Immature natural killer cell (primary cell): ENCODE measurements around the gene FES. TPM values are rescaled to one million over a fixed set of nuclear protein-coding genes. Genes with fewer than 3 reads are reported as not detected.
"Not testable (repeated sequence)": the region's sequence is repeated elsewhere in the genome, so short reads cannot be mapped to it uniquely, and the experiment has no call there.

Experiments
- DNase-seq, 3 donors: peaks; one replicate each; pipeline ENCODE4 v3.0.0; 2022; ENCODE audit warnings: mixed read lengths in 1 of 3
- H3K27ac Mint-ChIP-seq, 6 donors: one replicate each; pipeline ENCODE4 v1.8.0; 2020; ENCODE audit warnings: mixed read lengths in 6 of 6, mild to moderate bottlenecking in 5 of 6, inconsistent platforms in 4 of 6, moderate library complexity in 3 of 6
- H3K27me3 Mint-ChIP-seq, 3 donors: one replicate each; pipeline ENCODE4 v1.8.0; 2020 to 2021; ENCODE audit warnings: low read depth in 3 of 3, mild to moderate bottlenecking in 3 of 3, mixed read lengths in 3 of 3, moderate library complexity in 3 of 3, inconsistent platforms in 1 of 3
- H3K36me3 Mint-ChIP-seq, 3 donors: one replicate each; pipeline ENCODE4 v1.8.0; 2020; ENCODE audit warnings: mixed read lengths in 3 of 3, inconsistent platforms in 2 of 3, mild to moderate bottlenecking in 2 of 3
- H3K4me1 Mint-ChIP-seq, 2 donors: one replicate each; pipeline ENCODE4 v1.8.0; 2020; ENCODE audit warnings: inconsistent platforms in 2 of 2, mild to moderate bottlenecking in 2 of 2, mixed read lengths in 2 of 2, moderate library complexity in 1 of 2
- H3K4me3 Mint-ChIP-seq, 5 donors: one replicate each; pipeline ENCODE4 v1.8.0; 2020; ENCODE audit warnings: mild to moderate bottlenecking in 5 of 5, mixed read lengths in 5 of 5, inconsistent platforms in 3 of 5, moderate library complexity in 3 of 5
- H3K9me3 Mint-ChIP-seq, 6 donors: one replicate each; pipeline ENCODE4 v1.8.0; 2020; ENCODE audit warnings: mild to moderate bottlenecking in 6 of 6, mixed read lengths in 6 of 6, inconsistent platforms in 4 of 6, moderate library complexity in 3 of 6
- polyA plus RNA-seq, 3 donors: library from polyadenylated mRNA; unstranded; fragments of 300-500 nt; fragmentation: Illumina TruSeq; gene quantifications; one replicate each; pipeline ENCODE4 v1.2.3, GENCODE V29; 2021

FES gene
- polyA plus RNA-seq, 3 donors from 2014 or later: 28.6 to 73.2 (median 53.5) TPM

GRCh38 chr15:90907051-90907660 lies 22.9 kb downstream of the FES start:
- H3K4me3 Mint-ChIP-seq: no peak overlapping the region
- peaks cover 10 to 15% of the 10 kb centered on the region in 2 donors for H3K4me1 Mint-ChIP-seq
- H3K36me3 Mint-ChIP-seq: peaks cover 10 to 35% (median 12%) of the 10 kb centered on the region in 3 donors
- no peak for DNase-seq
- H3K9me3 Mint-ChIP-seq: no peaks in the 10 kb centered on the region
- no peak overlapping the region for H3K27ac Mint-ChIP-seq
- H3K27me3 Mint-ChIP-seq: peaks cover 0 to 1% (median 0%) of the 10 kb centered on the region in 3 donors

- Mint-ChIP-seq H3K36me3 (peaks cover 12 to 39% (median 14%) of the 10 kb centered on the region in 3 donors), H3K4me1 (peaks cover 8 to 15% of the 10 kb centered on the region in 2 donors), H3K27ac (no peak overlapping the region), H3K4me3 (no peak overlapping the region), H3K9me3 (no peaks in the 10 kb centered on the region), H3K27me3 (peaks cover 0 to 1% (median 0%) of the 10 kb centered on the region in 3 donors)
- DNase-seq: no peak
Observed at GRCh38 chr15:90907838-90908507, 23.7 kb downstream of the FES start.

GRCh38 chr15:90909449-90909848 lies 25.1 kb downstream of the FES start:
- peaks cover 17 to 49% (median 19%) of the 10 kb centered on the region in 3 donors for H3K36me3 Mint-ChIP-seq
- H3K4me1 Mint-ChIP-seq, H3K27me3 Mint-ChIP-seq, H3K27ac Mint-ChIP-seq, DNase-seq, H3K4me3 Mint-ChIP-seq, H3K9me3 Mint-ChIP-seq: not testable (repeated sequence)

GRCh38 chr15:90909976-90910375 lies 25.7 kb downstream of the FES start:
- no peak overlapping the region for H3K27ac Mint-ChIP-seq
- H3K4me1 Mint-ChIP-seq: peaks cover 0 to 4% of the 10 kb centered on the region in 2 donors
- no peaks in the 10 kb centered on the region for H3K9me3 Mint-ChIP-seq
- no peak for DNase-seq
- H3K4me3 Mint-ChIP-seq: no peak overlapping the region
- H3K27me3 Mint-ChIP-seq: peaks cover 0 to 1% (median 0%) of the 10 kb centered on the region in 3 donors
- H3K36me3 Mint-ChIP-seq: peaks cover 19 to 50% (median 19%) of the 10 kb centered on the region in 3 donors

- DNase-seq: no peak
- no peak overlapping the region for H3K27ac Mint-ChIP-seq
- peaks cover 0 to 1% (median 0%) of the 10 kb centered on the region in 3 donors for H3K27me3 Mint-ChIP-seq
- no peaks in the 10 kb centered on the region for H3K9me3 Mint-ChIP-seq
- H3K4me1 Mint-ChIP-seq: peaks cover 0 to 2% of the 10 kb centered on the region in 2 donors
- no peak overlapping the region for H3K4me3 Mint-ChIP-seq
- peaks cover 14 to 53% (median 17%) of the 10 kb centered on the region in 3 donors for H3K36me3 Mint-ChIP-seq
Observed at GRCh38 chr15:90910441-90911301, 26.4 kb downstream of the FES start.

- Mint-ChIP-seq H3K27me3 (peaks cover 0 to 1% (median 0%) of the 10 kb centered on the region in 3 donors), H3K4me1 (no peaks in the 10 kb centered on the region), H3K36me3 (peaks cover 11 to 50% (median 14%) of the 10 kb centered on the region in 3 donors), H3K9me3 (no peaks in the 10 kb centered on the region), H3K27ac (no peak overlapping the region), H3K4me3 (no peak overlapping the region)
- no peak for DNase-seq
Observed at GRCh38 chr15:90911302-90911623, 27.0 kb downstream of the FES start.

- H3K27me3 Mint-ChIP-seq: peaks cover 0 to 1% (median 0%) of the 10 kb centered on the region in 3 donors
- H3K27ac Mint-ChIP-seq: no peak overlapping the region
- H3K9me3 Mint-ChIP-seq: no peaks in the 10 kb centered on the region
- H3K36me3 Mint-ChIP-seq: peaks cover 12 to 56% (median 21%) of the 10 kb centered on the region in 3 donors
- H3K4me1 Mint-ChIP-seq: no peaks in the 10 kb centered on the region
- no peak for DNase-seq
- H3K4me3 Mint-ChIP-seq: no peak overlapping the region
Observed at GRCh38 chr15:90911906-90912769, 27.8 kb downstream of the FES start.

- H3K4me1 Mint-ChIP-seq: no peaks in the 10 kb centered on the region
- H3K27ac Mint-ChIP-seq: no peak overlapping the region
- DNase-seq: no peak
- H3K36me3 Mint-ChIP-seq: peaks cover 16 to 54% (median 24%) of the 10 kb centered on the region in 3 donors
- peaks cover 0 to 1% (median 0%) of the 10 kb centered on the region in 3 donors for H3K27me3 Mint-ChIP-seq
- no peak overlapping the region for H3K4me3 Mint-ChIP-seq
- H3K9me3 Mint-ChIP-seq: no peaks in the 10 kb centered on the region
Observed at GRCh38 chr15:90912770-90913075, 28.4 kb downstream of the FES start.

GRCh38 chr15:90913398-90913944 lies 29.2 kb downstream of the FES start:
- Mint-ChIP-seq H3K36me3 (peaks cover 24 to 52% (median 27%) of the 10 kb centered on the region in 3 donors), H3K4me3 (no peak overlapping the region), H3K9me3 (no peaks in the 10 kb centered on the region), H3K4me1 (no peaks in the 10 kb centered on the region), H3K27me3 (peaks cover 0 to 2% (median 1%) of the 10 kb centered on the region in 3 donors), H3K27ac (no peak overlapping the region)
- no peak for DNase-seq

- no peaks in the 10 kb centered on the region for H3K4me1 Mint-ChIP-seq
- no peak for DNase-seq
- H3K4me3 Mint-ChIP-seq: no peak overlapping the region
- H3K9me3 Mint-ChIP-seq: no peaks in the 10 kb centered on the region
- H3K27me3 Mint-ChIP-seq: peaks cover 0 to 2% (median 0%) of the 10 kb centered on the region in 3 donors
- H3K36me3 Mint-ChIP-seq: peaks cover 28 to 57% (median 31%) of the 10 kb centered on the region in 3 donors
- H3K27ac Mint-ChIP-seq: no peak overlapping the region
Observed at GRCh38 chr15:90914305-90915080, 30.2 kb downstream of the FES start.

GRCh38 chr15:90915216-90915807 lies 31.0 kb downstream of the FES start:
- Mint-ChIP-seq H3K4me1 (no peaks in the 10 kb centered on the region), H3K9me3 (no peaks in the 10 kb centered on the region), H3K36me3 (peaks cover 36 to 59% (median 37%) of the 10 kb centered on the region in 3 donors), H3K27me3 (peaks cover 0 to 2% (median 0%) of the 10 kb centered on the region in 3 donors), H3K4me3 (no peak overlapping the region), H3K27ac (peak overlapping the region in 2 of 6 donors; percentile 12 to 18)
- DNase-seq: no peak

GRCh38 chr15:90915808-90916440 lies 31.6 kb downstream of the FES start:
- H3K4me3 Mint-ChIP-seq: no peak overlapping the region
- DNase-seq: no peak
- H3K9me3 Mint-ChIP-seq: no peaks in the 10 kb centered on the region
- H3K4me1 Mint-ChIP-seq: no peaks in the 10 kb centered on the region
- peak overlapping the region in 1 of 6 donors; percentile 18 for H3K27ac Mint-ChIP-seq
- H3K27me3 Mint-ChIP-seq: peaks cover 0 to 2% (median 0%) of the 10 kb centered on the region in 3 donors
- H3K36me3 Mint-ChIP-seq: peaks cover 37 to 56% (median 42%) of the 10 kb centered on the region in 3 donors
